ENCODE measurements around the gene PITX1. TPM values are rescaled to one million over a fixed set of nuclear protein-coding genes. Genes with fewer than 3 reads are reported as not detected.

PITX1 gene
- total and polyA plus RNA-seq, 11 donors, result 0.03 to 0.39 TPM; not detected in 9

GRCh38 chr5:135041726-135042125 lies 7.7 kb upstream of the PITX1 start:
- peaks cover 0 to 22% (median 12%) of the 10 kb centered on the region in 12 donors for H3K4me1 ChIP-seq
- WGBS, 4 donors, result 51 to 64% (median 54%) methylated on average over 3 of the region's 3 CpGs
- H3K4me3 ChIP-seq, result no peak overlapping the region
- peaks cover 43 to 100% (median 90%) of the 10 kb centered on the region in 9 donors for H3K27me3 ChIP-seq
- no peak for TF ChIP-seq POLR2A (IDR thresholded peaks at IDR 0.05)
- TF ChIP-seq CTCF (IDR thresholded peaks at IDR 0.05), result no peak
- intact Hi-C loops (cut with DNase I), result loop anchor here in 1 of 10 donors (5.0 kb wide), 1 partner anchor 151 kb away; no protein-coding TSS in a partner anchor
- DNase-seq (peak in 1 of 5 donors; percentile 20), ATAC-seq (no peak)
- H3K27ac ChIP-seq, result no peak overlapping the region
- no peaks in the 10 kb centered on the region for H3K36me3 ChIP-seq
- no peaks in the 10 kb centered on the region for H3K9me3 ChIP-seq

GRCh38 chr5:135041145-135041587 lies 7.1 kb upstream of the PITX1 start:
- TF ChIP-seq CTCF (IDR thresholded peaks at IDR 0.05) (no peak), POLR2A (IDR thresholded peaks at IDR 0.05) (no peak)
- WGBS, 4 donors, result 14 to 23% (median 18%) methylated on average over 11 to 12 of the region's 12 CpGs
- DNase-seq, result no peak
- Histone ChIP-seq H3K27me3 (peaks cover 46 to 100% (median 95%) of the 10 kb centered on the region in 9 donors), H3K36me3 (no peaks in the 10 kb centered on the region), H3K4me1 (peaks cover 0 to 22% (median 12%) of the 10 kb centered on the region in 12 donors), H3K27ac (no peak overlapping the region), H3K4me3 (no peak overlapping the region), H3K9me3 (no peaks in the 10 kb centered on the region)
- intact Hi-C loops (cut with DNase I), result loop anchor here in 1 of 10 donors (5.0 kb wide), 1 partner anchor 151 kb away; no protein-coding TSS in a partner anchor
- no peak for ATAC-seq

- 2 to 5% (median 2%) methylated on average over 39 to 51 of the region's 51 CpGs for WGBS, 4 donors
- Histone ChIP-seq H3K9me3 (no peaks in the 10 kb centered on the region), H3K27me3 (peaks cover 48 to 98% (median 93%) of the 10 kb centered on the region in 9 donors), H3K27ac (no peak overlapping the region), H3K4me1 (peaks cover 0 to 22% (median 12%) of the 10 kb centered on the region in 12 donors), H3K4me3 (no peak overlapping the region), H3K36me3 (no peaks in the 10 kb centered on the region)
- DNase-seq, result peak in 1 of 5 donors; percentile 57
- TF ChIP-seq POLR2A (IDR thresholded peaks at IDR 0.05) (no peak), CTCF (IDR thresholded peaks at IDR 0.05) (no peak)
- intact Hi-C loops (cut with DNase I), result loop anchor here in 1 of 10 donors (5.0 kb wide), 1 partner anchor 152 kb away; no protein-coding TSS in a partner anchor
- no peak for ATAC-seq
These were observed 6.5 kb upstream of the PITX1 start for GRCh38 chr5:135040333-135041144.

GRCh38 chr5:135040034-135040332 lies 6.0 kb upstream of the PITX1 start:
- H3K27me3 ChIP-seq, result peaks cover 52 to 98% (median 95%) of the 10 kb centered on the region in 9 donors
- no peaks in the 10 kb centered on the region for H3K9me3 ChIP-seq
- intact Hi-C loops (cut with DNase I), result loop anchor here in 1 of 10 donors (5.0 kb wide), 1 partner anchor 152 kb away; no protein-coding TSS in a partner anchor
- no peak overlapping the region for H3K27ac ChIP-seq
- no peak for DNase-seq
- WGBS, 4 donors, result 2 to 5% (median 3%) methylated on average over 7 to 11 of the region's 11 CpGs
- no peaks in the 10 kb centered on the region for H3K36me3 ChIP-seq
- TF ChIP-seq CTCF (IDR thresholded peaks at IDR 0.05) (no peak), POLR2A (IDR thresholded peaks at IDR 0.05) (no peak)
- H3K4me3 ChIP-seq, result peak overlapping the region in 1 of 12 donors; percentile 3
- peaks cover 0 to 22% (median 12%) of the 10 kb centered on the region in 12 donors for H3K4me1 ChIP-seq
- no peak for ATAC-seq
